BE2C (cell line): ENCODE results near the gene TP73.

ENCODE experiments used
- DNase-seq: peaks from one replicate; pipeline ENCODE4 v3.0.0-alpha.2; 2020
- H3K27me3 ChIP-seq: fragments of 250-450 bp; sonication (Bioruptor Pico); 2 replicates; pipeline ENCODE4 v1.5.1; 2020; ENCODE audit warnings: mild to moderate bottlenecking
- H3K36me3 ChIP-seq: fragments of 250-450 bp; sonication (Bioruptor Pico); 2 replicates; pipeline ENCODE4 v1.5.1; 2020; ENCODE audit warnings: mild to moderate bottlenecking
- H3K4me1 ChIP-seq: fragments of 250-450 bp; sonication (Bioruptor Pico); 2 replicates; pipeline ENCODE4 v1.5.1; 2020
- H3K4me3 ChIP-seq: 2 replicates; pipeline ENCODE4 v1.5.1; 2011; ENCODE audit warnings: low read depth, low read length
- H3K9me3 ChIP-seq: fragments of 250-450 bp; sonication (Bioruptor Pico); 2 replicates; pipeline ENCODE4 v1.5.1; 2020
- TF ChIP-seq, protein P1 (sequence below): IDR thresholded peaks from 2 replicates; pipeline ENCODE4 v1.5.1; 2012; ENCODE audit warnings: mild to moderate bottlenecking, low read depth, low read length

The TP73 gene

DNA sequence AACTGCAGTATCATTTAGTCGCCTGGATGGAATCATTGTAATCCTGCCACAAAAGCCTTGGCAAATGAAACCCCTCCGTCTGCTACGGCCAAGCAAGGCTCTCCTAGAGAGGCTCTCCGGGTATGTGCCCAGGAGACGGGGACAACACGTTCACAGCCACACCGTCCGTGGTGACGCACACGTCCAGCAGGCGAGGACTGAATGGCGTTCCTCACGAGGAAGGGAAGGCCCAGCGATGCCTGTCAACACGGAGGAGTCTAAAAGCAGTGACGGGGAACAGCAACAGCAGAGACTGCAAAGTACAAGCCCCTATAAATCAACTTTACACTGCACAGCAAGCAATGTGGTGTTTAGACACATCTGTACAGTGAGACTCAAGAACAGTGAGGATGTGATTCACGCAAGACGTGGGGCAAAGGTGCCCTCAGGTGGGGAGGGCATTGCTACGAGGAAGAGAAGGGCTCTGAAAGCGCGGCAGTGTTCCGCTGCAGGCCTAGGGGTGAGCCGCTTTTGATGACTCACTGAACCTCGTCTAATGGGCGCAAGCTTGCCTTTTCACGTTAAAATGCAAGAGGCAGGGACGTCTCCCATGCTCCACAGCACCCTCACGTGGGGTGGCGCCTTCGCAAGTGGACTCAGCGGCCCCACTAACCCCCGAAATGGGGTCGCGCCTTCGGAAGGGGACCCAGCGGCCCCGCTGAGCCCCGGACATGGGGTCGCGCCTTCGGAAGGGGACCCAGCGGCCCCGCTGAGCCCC, 9.2 kb upstream of the TP73 start:
- no peak for DNase-seq
- TF ChIP-seq, protein P1, sequence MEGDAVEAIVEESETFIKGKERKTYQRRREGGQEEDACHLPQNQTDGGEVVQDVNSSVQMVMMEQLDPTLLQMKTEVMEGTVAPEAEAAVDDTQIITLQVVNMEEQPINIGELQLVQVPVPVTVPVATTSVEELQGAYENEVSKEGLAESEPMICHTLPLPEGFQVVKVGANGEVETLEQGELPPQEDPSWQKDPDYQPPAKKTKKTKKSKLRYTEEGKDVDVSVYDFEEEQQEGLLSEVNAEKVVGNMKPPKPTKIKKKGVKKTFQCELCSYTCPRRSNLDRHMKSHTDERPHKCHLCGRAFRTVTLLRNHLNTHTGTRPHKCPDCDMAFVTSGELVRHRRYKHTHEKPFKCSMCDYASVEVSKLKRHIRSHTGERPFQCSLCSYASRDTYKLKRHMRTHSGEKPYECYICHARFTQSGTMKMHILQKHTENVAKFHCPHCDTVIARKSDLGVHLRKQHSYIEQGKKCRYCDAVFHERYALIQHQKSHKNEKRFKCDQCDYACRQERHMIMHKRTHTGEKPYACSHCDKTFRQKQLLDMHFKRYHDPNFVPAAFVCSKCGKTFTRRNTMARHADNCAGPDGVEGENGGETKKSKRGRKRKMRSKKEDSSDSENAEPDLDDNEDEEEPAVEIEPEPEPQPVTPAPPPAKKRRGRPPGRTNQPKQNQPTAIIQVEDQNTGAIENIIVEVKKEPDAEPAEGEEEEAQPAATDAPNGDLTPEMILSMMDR = no peak
- no peaks in the 10 kb centered on the region for H3K27me3 ChIP-seq
- no peak overlapping the region for H3K4me3 ChIP-seq
- no peaks in the 10 kb centered on the region for H3K36me3 ChIP-seq
- no peaks in the 10 kb centered on the region for H3K4me1 ChIP-seq
- H3K9me3 ChIP-seq = no peaks in the 10 kb centered on the region

DNA sequence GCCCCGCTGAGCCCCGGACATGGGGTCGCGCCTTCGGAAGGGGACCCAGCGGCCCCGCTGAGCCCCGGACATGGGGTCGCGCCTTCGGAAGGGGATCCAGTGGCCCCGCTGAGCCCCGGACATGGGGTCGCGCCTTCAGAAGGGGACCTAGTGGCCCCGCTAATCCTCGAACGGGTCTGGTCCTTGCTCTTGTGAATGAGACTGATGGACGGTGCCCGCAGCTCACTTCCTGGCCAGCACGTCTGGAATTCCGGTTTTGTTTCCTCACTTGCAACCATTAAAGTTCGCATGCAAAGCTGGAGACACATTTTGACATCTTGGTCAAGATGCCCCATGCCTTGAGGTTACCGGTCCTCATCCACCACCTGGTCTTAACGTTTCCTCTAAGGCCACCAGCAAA, 8.0 kb upstream of the TP73 start:
- no peaks in the 10 kb centered on the region for H3K27me3 ChIP-seq
- H3K9me3 ChIP-seq = no peaks in the 10 kb centered on the region
- TF ChIP-seq, protein P1 = no peak
- H3K4me3 ChIP-seq = no peak overlapping the region
- H3K4me1 ChIP-seq = no peaks in the 10 kb centered on the region
- DNase-seq = no peak
- H3K36me3 ChIP-seq = no peaks in the 10 kb centered on the region

DNA sequence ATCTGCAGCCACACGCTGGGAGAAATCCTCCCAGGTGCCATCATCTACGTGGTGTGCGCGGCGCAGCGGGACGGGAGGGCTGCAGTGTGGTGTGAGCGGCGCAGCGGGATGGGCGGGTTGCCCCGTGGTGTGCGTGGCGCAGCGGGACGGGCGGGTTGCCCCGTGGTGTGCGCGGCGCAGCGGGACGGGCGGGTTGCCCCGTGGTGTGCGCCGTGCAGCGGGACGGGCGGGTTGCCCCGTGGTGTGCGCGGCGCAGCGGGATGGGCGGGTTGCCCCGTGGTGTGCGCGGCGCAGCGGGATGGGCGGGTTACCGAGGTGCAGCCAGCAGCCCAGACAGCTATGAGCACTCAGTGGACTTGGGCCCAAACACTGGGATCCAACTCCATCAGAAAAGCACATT, 7.1 kb upstream of the TP73 start:
- Histone ChIP-seq H3K36me3 (no peaks in the 10 kb centered on the region), H3K4me3 (no peak overlapping the region), H3K4me1 (no peaks in the 10 kb centered on the region), H3K27me3 (no peaks in the 10 kb centered on the region), H3K9me3 (no peaks in the 10 kb centered on the region)
- TF ChIP-seq, protein P1 = no peak
- DNase-seq = no peak

DNA sequence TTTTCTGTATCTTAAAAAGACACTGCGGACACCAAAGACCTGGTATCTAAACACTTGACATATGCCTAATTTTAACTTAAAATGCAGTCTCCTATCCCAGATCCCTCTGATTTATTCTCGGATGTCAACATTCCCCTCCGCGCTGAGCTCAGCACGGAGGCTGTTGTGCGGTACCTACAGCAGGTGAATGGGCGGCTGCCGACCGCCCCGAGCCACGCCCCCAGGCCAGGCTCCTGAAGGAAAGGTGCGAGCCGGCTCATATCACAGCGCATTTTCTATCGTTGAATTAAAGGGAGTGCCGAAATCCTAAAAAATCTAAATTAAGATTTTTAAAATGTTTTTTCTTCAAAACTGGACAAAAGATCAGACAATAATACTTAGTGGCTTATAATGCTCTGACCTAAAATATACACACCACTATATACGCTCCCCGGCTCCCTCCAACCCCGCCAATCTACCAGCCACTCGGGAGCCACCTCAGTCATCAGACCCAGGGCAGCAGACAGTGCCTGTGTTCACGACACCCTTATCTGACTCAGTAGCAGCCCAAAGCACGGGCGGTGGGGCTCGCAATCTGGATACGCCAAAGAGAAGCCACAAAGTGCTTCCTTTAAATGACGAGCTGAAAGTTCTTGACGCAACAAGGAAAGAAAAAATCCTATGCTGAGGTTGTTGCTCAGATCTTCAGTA, 6.5 kb upstream of the TP73 start:
- Histone ChIP-seq H3K36me3 (no peaks in the 10 kb centered on the region), H3K27me3 (no peaks in the 10 kb centered on the region), H3K4me3 (no peak overlapping the region), H3K4me1 (no peaks in the 10 kb centered on the region), H3K9me3 (no peaks in the 10 kb centered on the region)
- TF ChIP-seq, protein P1 = no peak
- no peak for DNase-seq

DNA sequence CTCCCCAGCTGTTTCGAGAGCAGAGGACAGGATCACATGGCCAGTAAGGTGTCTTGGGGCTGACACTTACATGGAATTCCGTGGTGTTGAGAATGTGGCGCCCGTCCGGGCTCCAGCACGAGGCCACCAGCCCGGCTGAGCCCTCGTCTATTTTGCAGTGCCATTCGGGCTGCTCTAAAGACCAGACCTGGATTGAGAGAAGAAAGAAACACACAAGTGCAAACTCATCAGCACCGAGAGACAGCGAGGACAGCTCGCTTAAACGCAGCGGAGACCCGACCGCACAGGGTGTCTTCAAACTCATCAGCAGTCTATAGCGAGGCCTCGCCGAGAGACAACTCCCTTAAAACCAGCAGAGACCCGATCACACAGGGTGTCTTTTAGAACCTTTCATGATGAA, 5.7 kb upstream of the TP73 start:
- TF ChIP-seq, protein P1 = no peak
- Histone ChIP-seq H3K9me3 (no peaks in the 10 kb centered on the region), H3K4me3 (no peak overlapping the region), H3K4me1 (no peaks in the 10 kb centered on the region), H3K36me3 (no peaks in the 10 kb centered on the region), H3K27me3 (0 out of 2 replicates have a peak, but pooled peaks cover 3% of the 10 kb centered on the region)
- no peak for DNase-seq
